T-cell (primary cell): ENCODE results near the gene CCT3. TPM values are rescaled to one million over a fixed set of nuclear protein-coding genes. Genes with fewer than 3 reads are reported as not detected.

Source experiments
- ATAC-seq, 4 experiments: fragments of 200-7000 bp in 3 of 4; fragments of 150-1000 bp in 1 of 4; cut with Tn5 transposase; replicated peaks in 1 of 4; 1 replicate in 3 of 4; 2 replicates in 1 of 4; pipeline ENCODE4 v1.10.0; 2021; ENCODE audit warnings: moderate library complexity in 3 of 4, mild to moderate bottlenecking in 2 of 4, moderate number of reproducible peaks in 1 of 4
- CTCF ChIA-PET, 2 donors: fragments of 300-600 bp; sonication (Branson Sonifier 250); formaldehyde crosslinking; loops; one replicate each; lab custom pipeline; 2022; ENCODE audit warnings: antibody characterized with exemption in 2 of 2; lab: Charles Lee
- POLR2A ChIA-PET, 2 donors: fragments of 300-600 bp; sonication (Branson Sonifier 250); formaldehyde crosslinking; loops; one replicate each; lab custom pipeline; 2022; ENCODE audit warnings: antibody characterized with exemption in 2 of 2; lab: Charles Lee
- DNase-seq, 35 experiments: peaks; one replicate each; pipeline versions ENCODE4 v3.0.0 to v3.0.0-alpha.2; 2013 to 2023
- H3K27ac ChIP-seq: one replicate; pipeline ENCODE4 v1.5.1; 2013; ENCODE audit warnings: low read length
- H3K27me3 ChIP-seq, 2 experiments: replicated peaks in 1 of 2; 1 replicate in 1 of 2; 2 replicates in 1 of 2; pipeline versions ENCODE4 v1.6.1 to v1.7.0; 2013; ENCODE audit warnings: low read length in 1 of 2, mixed read lengths in 1 of 2; ENCODE audit not compliant: control insufficient read depth in 2 of 2, insufficient read depth in 2 of 2; ENCODE audit errors: extremely low read depth in 1 of 2
- H3K36me3 ChIP-seq, 2 donors: 1 replicate in 1 of 2; 2 replicates in 1 of 2; pipeline versions ENCODE4 v1.6.1 to v1.7.0; 2013; ENCODE audit warnings: low read length in 1 of 2; ENCODE audit not compliant: control insufficient read depth in 2 of 2, insufficient read depth in 1 of 2; ENCODE audit errors: extremely low read depth in 1 of 2
- H3K4me1 ChIP-seq, 2 experiments: 1 replicate in 1 of 2; 2 replicates in 1 of 2; pipeline versions ENCODE4 v1.6.1 to v1.7.0; 2013; ENCODE audit warnings: low read length in 2 of 2, mixed read lengths in 1 of 2; ENCODE audit not compliant: insufficient read depth in 2 of 2, control insufficient read depth in 1 of 2; ENCODE audit errors: extremely low read depth in 1 of 2
- H3K4me3 ChIP-seq, 2 donors: 1 replicate in 1 of 2; 2 replicates in 1 of 2; pipeline versions ENCODE4 v1.5.1 to v1.7.0; 2013; ENCODE audit warnings: mild to moderate bottlenecking in 2 of 2, low read length in 1 of 2, moderate library complexity in 1 of 2; ENCODE audit not compliant: control insufficient read depth in 1 of 2; ENCODE audit errors: extremely low read depth in 1 of 2
- H3K9me3 ChIP-seq: 2 replicates; pipeline ENCODE4 v1.7.0; 2013
- H3K27ac Mint-ChIP-seq, 2 donors: one replicate each; pipeline ENCODE4 v1.8.0; 2020 to 2021; ENCODE audit warnings: mild to moderate bottlenecking in 2 of 2, mixed read lengths in 2 of 2
- H3K27me3 Mint-ChIP-seq, 2 donors: one replicate each; pipeline ENCODE4 v1.8.0; 2021 to 2022; ENCODE audit warnings: mixed read lengths in 2 of 2
- H3K36me3 Mint-ChIP-seq: one replicate; pipeline ENCODE4 v1.8.0; 2021; ENCODE audit warnings: mixed read lengths
- H3K4me1 Mint-ChIP-seq, 3 donors: one replicate each; pipeline ENCODE4 v1.8.0; 2020 to 2022; ENCODE audit warnings: mixed read lengths in 3 of 3, mild to moderate bottlenecking in 1 of 3
- H3K4me3 Mint-ChIP-seq, 3 donors: one replicate each; pipeline ENCODE4 v1.8.0; 2020 to 2022; ENCODE audit warnings: mild to moderate bottlenecking in 3 of 3, mixed read lengths in 3 of 3, moderate library complexity in 3 of 3
- H3K9me3 Mint-ChIP-seq, 3 donors: one replicate each; pipeline ENCODE4 v1.8.0; 2020 to 2022; ENCODE audit warnings: mixed read lengths in 3 of 3
- WGBS: methylation state at CpG from one replicate; pipeline ENCODE4 v1.1.5; 2013; ENCODE audit warnings: missing lambda C conversion rate; ENCODE audit not compliant: insufficient coverage; 5-methylcytosine and 5-hydroxymethylcytosine counted together
- total RNA-seq, 35 experiments: library from RNA in 6 of 35; stranded (reverse) in 6 of 35; fragments of 120-200 nt in 1 of 35; gene quantifications; one replicate each; pipeline versions ENCODE4 v1.2.1 to v1.2.4 and lab custom pipeline; 2013 to 2026

The CCT3 gene
- total RNA-seq = 100 to 1,000 TPM in 4 of 5 donors, 10 to 100 TPM in 1; 87.2 to 138 (median 124) TPM
- total RNA-seq (2013) = 152 TPM
- total RNA-seq (lab: John Stamatoyannopoulos, UW) = 84.4 to 969 (median 144) reads per million in 29 experiments

DNA sequence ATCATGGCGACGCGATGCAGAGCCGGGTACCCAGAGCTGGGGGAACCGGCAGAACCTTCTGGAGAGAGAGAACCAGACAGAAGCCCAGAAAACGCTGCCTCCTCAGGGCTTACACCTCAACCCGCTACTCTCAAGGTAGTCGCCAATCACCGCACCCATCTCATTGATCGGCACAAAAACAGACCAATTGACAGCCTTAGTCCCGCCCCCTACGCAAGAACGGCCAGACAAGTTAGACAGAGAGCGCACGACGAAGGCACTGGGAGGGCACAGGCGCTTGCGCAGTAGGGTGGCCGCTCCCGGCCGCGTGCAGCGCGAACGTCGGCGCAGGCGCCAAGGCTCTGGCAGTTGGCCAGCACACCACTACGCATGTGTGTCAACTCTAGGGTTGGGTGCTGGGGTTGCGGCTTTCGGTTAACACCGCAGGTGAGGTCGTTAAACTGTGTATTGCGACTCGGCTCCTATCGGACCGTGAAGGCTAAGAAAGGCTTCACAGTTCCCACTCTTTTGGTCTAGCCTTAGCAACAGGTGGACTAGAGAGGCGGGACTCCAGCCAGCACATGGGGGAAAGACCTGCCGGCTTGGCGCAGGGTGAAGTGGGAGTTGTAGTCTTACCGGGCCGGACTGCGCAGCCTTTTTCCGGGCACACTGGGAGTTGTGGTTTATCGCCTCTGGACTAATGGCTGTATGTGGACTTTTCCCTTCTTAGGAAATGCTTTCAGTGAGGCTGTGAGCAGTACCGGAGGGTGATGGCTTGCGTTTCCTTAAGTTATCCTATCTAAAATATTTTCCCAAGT lies at the start of gene CCT3, which contains the start of gene TSACC:
TSS of gene CCT3 (minus strand) at position 113 of the 797 bp plus-strand sequence. CDS start at position 5, 108 bp downstream.
TSS of gene TSACC (plus strand) at position 347 of the 797 bp plus-strand sequence. CDS start 1,232 bp downstream, outside the sequence.
- Histone ChIP-seq H3K9me3 (no peaks in the 10 kb centered on the region), H3K4me1 (peaks cover 14 to 17% of the 10 kb centered on the region in 2 experiments), H3K27me3 (no peaks in the 10 kb centered on the region), H3K36me3 (peaks cover 0 to 29% of the 10 kb centered on the region in 2 donors), H3K27ac (peak within 1 kb of the TSS; percentile 85), H3K4me3 (peak within 1 kb of the TSS; percentile 90 to 97)
- H3K4me3 Mint-ChIP-seq = peak within 1 kb of the TSS; percentile 95 to 97 (median 97)
- ChIA-PET CTCF (interaction anchor here in 1 of 2 donors (0.8 kb wide), 1 partner anchor 47 kb away, joined by 4 read pairs; no protein-coding TSS in a partner anchor), POLR2A (interaction anchor here in 1 of 2 donors (0.6 kb wide), 1 partner anchor 376 kb away, joined by 3 read pairs; no protein-coding TSS in a partner anchor)
- H3K27me3 Mint-ChIP-seq = peaks cover 0 to 2% of the 10 kb centered on the region in 2 donors
- DNase-seq = peak; percentile 95 to 100 (median 99)
- no peaks in the 10 kb centered on the region for H3K9me3 Mint-ChIP-seq
- peak within 1 kb of the TSS; percentile 97 to 100 for H3K27ac Mint-ChIP-seq
- H3K4me1 Mint-ChIP-seq = peaks cover 38 to 41% (median 40%) of the 10 kb centered on the region in 3 donors
- WGBS = 1% methylated on average over 39 of the region's 47 CpGs
- peak; percentile 93 to 98 (median 96) for ATAC-seq
- peaks cover 13% of the 10 kb centered on the region for H3K36me3 Mint-ChIP-seq

DNA sequence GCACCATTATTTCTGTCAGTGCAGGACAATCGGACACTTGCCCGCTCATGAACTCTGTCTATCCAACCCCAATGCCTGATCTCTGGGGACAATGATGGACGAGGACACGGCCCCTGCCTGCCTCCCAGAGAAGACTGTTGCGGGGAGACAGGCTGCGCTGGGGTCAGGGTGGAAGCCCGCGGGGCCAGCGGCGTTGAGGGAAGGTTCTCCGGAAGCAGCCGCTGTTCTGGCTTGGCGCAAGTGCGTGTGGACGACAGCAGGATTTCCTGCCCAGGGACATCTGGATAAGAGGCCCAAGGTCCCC lies 49.7 kb upstream of the CCT3 start:
- Histone ChIP-seq H3K27me3 (peaks cover 4 to 74% of the 10 kb centered on the region in 2 experiments), H3K27ac (no peak overlapping the region), H3K9me3 (no peaks in the 10 kb centered on the region), H3K36me3 (no peaks in the 10 kb centered on the region), H3K4me1 (peaks cover 0 to 13% of the 10 kb centered on the region in 2 experiments), H3K4me3 (no peak overlapping the region)
- Mint-ChIP-seq H3K4me1 (peaks cover 4 to 10% (median 5%) of the 10 kb centered on the region in 3 donors), H3K27me3 (peaks cover 28 to 50% of the 10 kb centered on the region in 2 donors), H3K9me3 (no peaks in the 10 kb centered on the region), H3K4me3 (no peak overlapping the region), H3K36me3 (no peaks in the 10 kb centered on the region), H3K27ac (no peak overlapping the region)
- DNase-seq = no peak
- WGBS = 30% methylated on average over 15 of the region's 15 CpGs
- no peak for ATAC-seq
- CTCF ChIA-PET = interaction anchor here (3.1 to 3.9 kb wide), 2 partner anchors 55 to 58 kb away, joined by 19 to 143 read pairs; no protein-coding TSS in a partner anchor
- POLR2A ChIA-PET = no interaction called here

DNA sequence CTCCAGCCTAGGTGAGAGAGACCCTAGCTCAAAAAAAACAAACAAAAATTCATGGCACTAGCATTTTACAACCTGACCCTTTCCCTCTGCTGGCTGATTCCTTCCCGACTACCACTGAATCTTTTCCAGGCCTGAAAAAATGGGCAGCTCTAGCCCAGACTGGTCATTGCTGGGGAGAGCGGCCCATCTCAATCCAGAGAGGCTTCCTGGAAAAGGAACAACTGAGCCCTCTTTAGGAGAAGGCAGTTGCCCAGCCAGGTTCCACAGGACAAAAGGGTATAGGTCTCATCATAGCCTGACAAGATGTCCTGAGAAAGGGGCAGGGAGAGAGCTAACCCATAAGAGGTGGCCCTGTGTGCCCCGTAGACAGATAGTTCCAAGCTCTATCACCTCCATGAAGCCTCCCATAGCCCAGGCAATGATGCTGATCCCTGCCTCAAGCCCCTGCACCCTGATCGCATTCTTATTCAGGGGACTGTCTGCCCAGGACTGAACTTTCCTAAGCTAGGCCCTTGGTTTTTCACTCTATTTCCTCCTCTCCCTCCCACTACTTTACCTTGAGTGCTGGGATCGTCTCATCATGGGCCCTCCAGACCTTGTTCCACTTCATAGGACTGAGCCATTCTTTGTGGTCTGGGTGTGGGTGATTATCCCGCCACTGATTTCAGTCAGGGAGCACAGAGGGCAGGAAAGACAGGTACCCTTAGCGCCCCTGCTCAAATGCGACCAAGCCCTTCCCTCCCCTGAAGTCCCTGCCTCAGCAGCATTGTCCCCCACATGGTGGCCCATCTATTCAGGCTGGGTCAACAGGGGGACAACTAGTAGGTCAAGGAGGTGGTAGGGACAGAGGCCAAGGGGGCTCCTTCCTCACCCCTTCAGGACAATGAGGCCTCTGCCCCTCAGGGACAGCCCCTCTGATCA lies 49.1 kb upstream of the CCT3 start:
- Histone ChIP-seq H3K27me3 (peaks cover 4 to 69% of the 10 kb centered on the region in 2 experiments), H3K27ac (no peak overlapping the region), H3K9me3 (no peaks in the 10 kb centered on the region), H3K4me1 (peaks cover 0 to 13% of the 10 kb centered on the region in 2 experiments), H3K4me3 (no peak overlapping the region), H3K36me3 (no peaks in the 10 kb centered on the region)
- no peak overlapping the region for H3K4me3 Mint-ChIP-seq
- DNase-seq = no peak
- no peak for ATAC-seq
- ChIA-PET CTCF (interaction anchor here (0.5 to 3.9 kb wide), 12 partner anchors 23 to 244 kb away, joined by 3 to 143 read pairs (median 8); partner anchors contain the start of gene MEF2D (in 1 of the 2)), POLR2A (no interaction called here)
- H3K9me3 Mint-ChIP-seq = no peaks in the 10 kb centered on the region
- H3K4me1 Mint-ChIP-seq = peaks cover 4 to 10% (median 5%) of the 10 kb centered on the region in 3 donors
- H3K27ac Mint-ChIP-seq = no peak overlapping the region
- peaks cover 28 to 47% of the 10 kb centered on the region in 2 donors for H3K27me3 Mint-ChIP-seq
- H3K36me3 Mint-ChIP-seq = no peaks in the 10 kb centered on the region
- 91% methylated on average over 5 of the region's 8 CpGs for WGBS

DNA sequence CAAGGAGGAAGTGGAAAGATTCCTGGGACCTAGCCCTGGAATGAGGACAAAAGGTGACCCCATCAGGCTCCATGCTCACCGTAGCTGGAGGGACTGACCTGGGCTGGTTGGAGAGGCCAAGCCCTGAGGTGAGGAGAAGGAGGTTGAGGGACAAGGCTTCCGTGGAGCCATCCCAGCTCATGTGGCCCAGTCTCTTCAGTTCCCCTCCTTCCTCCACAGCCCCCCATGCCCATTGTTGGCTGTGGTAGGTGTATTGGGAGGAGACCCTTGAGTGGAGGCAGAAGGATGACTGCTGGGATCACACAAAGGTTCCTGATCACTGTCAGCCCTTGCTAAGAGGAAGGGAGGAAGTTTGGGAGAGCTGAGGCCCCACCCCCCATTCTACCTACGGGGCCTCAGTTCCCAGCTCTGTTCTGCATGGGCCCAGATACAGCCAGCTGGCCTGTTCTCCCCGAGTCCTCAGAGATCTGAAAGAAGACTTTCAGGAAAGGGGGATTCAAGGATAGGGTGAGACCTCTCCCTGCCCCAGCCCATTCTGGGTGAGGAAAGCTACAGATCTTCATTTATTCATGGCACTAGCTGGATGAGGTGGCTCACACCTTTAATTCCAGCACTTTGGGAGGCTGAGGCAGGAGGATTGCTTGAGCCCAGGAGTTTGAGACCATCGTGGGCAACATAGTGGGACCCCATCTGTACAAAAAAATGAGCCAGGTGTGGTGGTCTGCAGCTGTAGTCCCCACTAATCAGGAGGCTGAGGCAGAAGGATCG lies 48.2 kb upstream of the CCT3 start:
- Mint-ChIP-seq H3K9me3 (no peaks in the 10 kb centered on the region), H3K27me3 (peaks cover 28 to 41% of the 10 kb centered on the region in 2 donors), H3K4me1 (peaks cover 4 to 10% (median 5%) of the 10 kb centered on the region in 3 donors), H3K36me3 (no peaks in the 10 kb centered on the region), H3K27ac (no peak overlapping the region), H3K4me3 (no peak overlapping the region)
- ChIA-PET POLR2A (interaction anchor here (0.5 to 1.4 kb wide), 5 partner anchors 51 to 64 kb away, joined by 4 to 11 read pairs (median 6); no protein-coding TSS in a partner anchor), CTCF (interaction anchor here (0.6 to 3.9 kb wide), 61 partner anchors 8 to 1609 kb away, joined by 3 to 143 read pairs (median 5); partner anchors contain the start of genes CCT3 (in 1 of the 2), MEF2D (in 1 of the 2), NAXE (in 1 of the 2) and SMG5 (in 1 of the 2))
- Histone ChIP-seq H3K9me3 (no peaks in the 10 kb centered on the region), H3K27ac (no peak overlapping the region), H3K36me3 (no peaks in the 10 kb centered on the region), H3K4me3 (no peak overlapping the region), H3K27me3 (peaks cover 4 to 68% of the 10 kb centered on the region in 2 experiments), H3K4me1 (peaks cover 0 to 13% of the 10 kb centered on the region in 2 experiments)
- ATAC-seq (no peak), DNase-seq (no peak)
- 80% methylated on average over 2 of the region's 6 CpGs for WGBS

DNA sequence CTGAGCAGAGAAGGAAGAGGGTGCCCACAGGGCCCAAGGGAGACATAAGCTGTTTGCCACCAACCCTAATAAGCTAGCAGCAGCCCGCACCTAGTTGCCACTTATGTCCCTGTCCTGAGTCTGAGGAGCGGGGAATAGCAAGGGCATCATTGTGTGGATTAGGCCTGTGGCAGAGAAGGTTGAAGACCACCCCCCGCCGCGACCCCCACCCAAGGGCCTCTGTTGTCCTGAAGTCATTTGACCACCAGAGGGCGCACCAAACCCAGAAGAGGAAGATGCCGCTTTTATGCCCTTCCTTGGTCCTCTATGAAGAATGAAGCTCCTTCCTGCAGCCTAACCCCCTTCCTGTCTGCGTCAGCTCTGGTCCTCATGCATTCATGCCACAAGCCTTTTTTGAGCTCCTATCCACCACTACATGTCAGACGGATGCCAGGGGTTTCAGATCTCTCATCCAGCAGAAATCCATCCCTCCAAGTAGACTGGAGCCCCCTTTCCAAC lies 47.5 kb upstream of the CCT3 start:
- WGBS = 0% methylated on average over 8 of the region's 9 CpGs
- peak; percentile 80 to 92 (median 88) for ATAC-seq

More for the DNA sequence above, 47.5 kb upstream of the CCT3 start:
- DNase-seq = peak; percentile 52 to 86 (median 69)
- Mint-ChIP-seq H3K9me3 (no peaks in the 10 kb centered on the region), H3K4me1 (peaks cover 4 to 10% (median 5%) of the 10 kb centered on the region in 3 donors), H3K36me3 (no peaks in the 10 kb centered on the region), H3K27ac (no peak overlapping the region), H3K27me3 (peaks cover 27 to 43% of the 10 kb centered on the region in 2 donors), H3K4me3 (no peak overlapping the region)
- Histone ChIP-seq H3K27me3 (peaks cover 4 to 66% of the 10 kb centered on the region in 2 experiments), H3K36me3 (no peaks in the 10 kb centered on the region), H3K4me1 (peaks cover 0 to 13% of the 10 kb centered on the region in 2 experiments), H3K9me3 (no peaks in the 10 kb centered on the region), H3K27ac (no peak overlapping the region), H3K4me3 (no peak overlapping the region)
- CTCF ChIA-PET = interaction anchor here (0.5 to 3.9 kb wide), 62 partner anchors 9 to 1610 kb away, joined by 3 to 143 read pairs (median 5); partner anchors contain the start of genes CCT3 (in 1 of the 2), MEF2D (in 1 of the 2), NAXE (in 1 of the 2) and SMG5 (in 1 of the 2)
- POLR2A ChIA-PET = interaction anchor here (0.5 to 1.4 kb wide), 5 partner anchors 52 to 65 kb away, joined by 4 to 11 read pairs (median 6); no protein-coding TSS in a partner anchor
